GM20000 (cell line): ENCODE measurements around the gene SPZ1.

Source experiments
- DNase-seq: peaks from one replicate; pipeline ENCODE4 v3.0.0; 2012; ENCODE audit warnings: low spot score
- TF ChIP-seq, protein P1 (sequence below): IDR thresholded peaks from 2 replicates; pipeline ENCODE4 v1.5.1; 2012; ENCODE audit warnings: mild to moderate bottlenecking, control low read depth; ENCODE audit errors: extremely low read depth, missing control alignments

Gene SPZ1

DNA sequence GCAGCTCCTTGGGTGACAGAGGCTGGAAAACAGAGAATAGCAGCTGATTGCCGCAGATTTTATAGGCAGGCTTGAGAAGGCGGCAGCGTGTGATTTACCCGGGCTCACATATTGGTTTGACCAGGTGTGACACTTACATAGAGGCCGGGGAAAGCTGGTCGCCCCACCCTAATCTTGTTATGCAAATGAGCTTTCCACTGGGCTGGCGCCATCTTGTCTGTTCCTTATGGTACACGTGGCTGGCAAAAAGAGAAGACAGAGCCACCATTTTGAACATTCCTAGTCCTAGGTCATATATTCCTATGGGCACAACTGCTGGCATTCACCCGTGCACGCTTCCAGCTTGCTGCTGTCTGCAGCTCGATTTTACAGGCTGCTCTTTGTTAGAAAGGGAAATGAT, 11.3 kb upstream of the SPZ1 start:
- DNase-seq, result no peak
- TF ChIP-seq, protein P1, sequence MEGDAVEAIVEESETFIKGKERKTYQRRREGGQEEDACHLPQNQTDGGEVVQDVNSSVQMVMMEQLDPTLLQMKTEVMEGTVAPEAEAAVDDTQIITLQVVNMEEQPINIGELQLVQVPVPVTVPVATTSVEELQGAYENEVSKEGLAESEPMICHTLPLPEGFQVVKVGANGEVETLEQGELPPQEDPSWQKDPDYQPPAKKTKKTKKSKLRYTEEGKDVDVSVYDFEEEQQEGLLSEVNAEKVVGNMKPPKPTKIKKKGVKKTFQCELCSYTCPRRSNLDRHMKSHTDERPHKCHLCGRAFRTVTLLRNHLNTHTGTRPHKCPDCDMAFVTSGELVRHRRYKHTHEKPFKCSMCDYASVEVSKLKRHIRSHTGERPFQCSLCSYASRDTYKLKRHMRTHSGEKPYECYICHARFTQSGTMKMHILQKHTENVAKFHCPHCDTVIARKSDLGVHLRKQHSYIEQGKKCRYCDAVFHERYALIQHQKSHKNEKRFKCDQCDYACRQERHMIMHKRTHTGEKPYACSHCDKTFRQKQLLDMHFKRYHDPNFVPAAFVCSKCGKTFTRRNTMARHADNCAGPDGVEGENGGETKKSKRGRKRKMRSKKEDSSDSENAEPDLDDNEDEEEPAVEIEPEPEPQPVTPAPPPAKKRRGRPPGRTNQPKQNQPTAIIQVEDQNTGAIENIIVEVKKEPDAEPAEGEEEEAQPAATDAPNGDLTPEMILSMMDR, result no peak

DNA sequence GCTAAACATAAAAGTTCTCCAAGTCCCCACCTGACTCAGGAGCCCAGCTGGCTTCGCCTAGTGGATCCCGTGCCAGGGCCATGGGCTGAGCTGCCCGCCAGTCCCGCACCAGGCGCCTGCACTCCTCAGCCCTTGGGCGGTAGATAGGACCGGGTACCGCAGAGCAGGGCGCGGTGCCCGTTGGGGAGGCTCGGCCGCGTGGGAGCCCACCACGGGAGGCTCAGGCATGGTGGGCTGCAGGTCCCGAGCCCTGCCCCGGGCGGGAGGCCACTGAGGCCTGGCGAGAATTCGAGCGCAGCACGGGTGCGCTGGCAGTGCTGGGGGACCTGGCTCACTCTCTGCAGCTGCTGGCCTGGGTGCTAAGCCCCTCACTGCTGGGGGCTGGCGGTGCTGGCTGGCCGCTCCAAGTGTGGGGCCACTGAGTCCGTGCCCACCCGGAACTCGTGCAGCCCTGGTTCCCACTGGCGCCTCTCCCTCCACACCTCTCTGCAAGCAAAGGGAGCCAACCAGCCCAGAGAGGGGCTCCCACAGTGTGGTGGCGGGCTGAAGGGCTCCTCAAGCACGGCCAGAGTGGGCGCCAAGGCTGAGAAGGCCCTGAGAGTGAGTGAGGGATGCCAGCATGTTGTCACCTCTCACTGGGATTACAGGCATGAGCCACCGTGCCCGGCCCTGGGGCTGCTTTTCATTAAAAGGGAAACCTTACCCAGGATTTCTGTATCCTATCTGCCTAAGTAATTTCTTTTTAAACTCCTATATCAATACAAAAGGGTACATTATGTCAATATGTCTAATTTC, 9.7 kb upstream of the SPZ1 start:
- DNase-seq, result no peak
- TF ChIP-seq, protein P1, result no peak

GRCh38 chr5:80315244-80315643, 4.6 kb upstream of the SPZ1 start:
- DNase-seq, result no peak
- TF ChIP-seq, protein P1, result no peak

DNA sequence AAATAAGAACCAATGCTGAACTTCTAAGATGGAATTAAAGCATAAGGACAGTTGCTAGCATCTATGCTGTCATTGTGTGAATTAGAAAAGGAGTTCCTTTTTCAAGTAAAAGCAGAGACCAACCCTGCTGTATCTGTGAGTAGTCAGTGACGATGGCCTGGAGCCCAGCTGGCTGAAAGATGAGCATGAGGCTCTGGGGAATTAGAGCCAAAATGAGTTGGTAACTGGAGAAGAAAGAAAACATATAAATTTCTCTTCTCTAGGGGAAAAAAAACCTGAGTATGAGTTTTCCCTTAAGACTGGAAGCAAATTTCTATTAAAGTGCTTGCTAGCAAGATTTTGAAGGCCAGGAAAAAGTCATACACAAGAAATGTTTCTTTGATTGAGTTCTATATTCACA, 1.6 kb upstream of the SPZ1 start:
- TF ChIP-seq, protein P1, result no peak
- no peak for DNase-seq

DNA sequence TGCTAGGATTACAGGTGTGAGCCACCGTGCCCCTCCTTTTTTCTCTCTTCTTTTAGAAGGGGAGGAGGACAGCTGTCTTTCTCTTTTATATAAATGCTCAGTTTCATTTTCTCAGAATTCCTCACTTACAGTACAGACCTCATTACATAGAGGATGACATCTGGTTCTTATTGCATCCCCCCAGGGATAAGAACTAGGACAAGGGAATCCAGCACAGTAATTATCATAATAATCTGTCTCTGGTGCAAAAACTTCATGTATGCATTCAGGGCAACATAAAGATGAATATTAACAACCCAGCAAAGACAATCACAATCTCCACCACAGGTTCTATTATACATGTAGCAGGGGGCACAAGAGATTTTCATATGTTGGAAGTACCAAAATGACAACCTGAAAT, 5.1 kb downstream of the SPZ1 start:
- DNase-seq, result no peak
- TF ChIP-seq, protein P1, result no peak

DNA sequence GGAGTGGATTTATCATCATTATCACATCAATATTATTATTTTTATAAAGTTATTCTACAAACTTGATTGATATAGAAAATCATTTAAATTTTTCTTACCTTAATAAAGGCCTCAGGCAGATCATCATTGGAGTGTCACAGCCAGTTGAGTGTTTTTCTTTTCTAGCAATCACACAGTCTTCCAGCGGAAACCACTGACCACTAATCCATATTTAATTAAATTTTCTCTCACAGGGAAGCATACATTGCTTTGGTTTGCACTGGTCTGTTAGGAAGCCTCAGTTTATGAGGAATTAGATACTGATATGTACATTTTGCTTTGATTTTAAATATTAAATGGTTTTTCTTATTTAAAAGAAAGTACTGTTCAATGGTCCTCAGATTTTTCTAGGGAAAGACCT, 6.7 kb downstream of the SPZ1 start:
- TF ChIP-seq, protein P1, result no peak
- DNase-seq, result no peak

- TF ChIP-seq, protein P1, result no peak
- no peak for DNase-seq
Observed at GRCh38 chr5:80337379-80337778, 17.6 kb downstream of the SPZ1 start.
